Measurements from ENCODE around the gene KLF12. TPM values are rescaled to one million over a fixed set of nuclear protein-coding genes. Genes with fewer than 3 reads are reported as not detected.

Gene KLF12
- total RNA-seq, 1 donor from 2014 or later: 18.2 TPM

DNA sequence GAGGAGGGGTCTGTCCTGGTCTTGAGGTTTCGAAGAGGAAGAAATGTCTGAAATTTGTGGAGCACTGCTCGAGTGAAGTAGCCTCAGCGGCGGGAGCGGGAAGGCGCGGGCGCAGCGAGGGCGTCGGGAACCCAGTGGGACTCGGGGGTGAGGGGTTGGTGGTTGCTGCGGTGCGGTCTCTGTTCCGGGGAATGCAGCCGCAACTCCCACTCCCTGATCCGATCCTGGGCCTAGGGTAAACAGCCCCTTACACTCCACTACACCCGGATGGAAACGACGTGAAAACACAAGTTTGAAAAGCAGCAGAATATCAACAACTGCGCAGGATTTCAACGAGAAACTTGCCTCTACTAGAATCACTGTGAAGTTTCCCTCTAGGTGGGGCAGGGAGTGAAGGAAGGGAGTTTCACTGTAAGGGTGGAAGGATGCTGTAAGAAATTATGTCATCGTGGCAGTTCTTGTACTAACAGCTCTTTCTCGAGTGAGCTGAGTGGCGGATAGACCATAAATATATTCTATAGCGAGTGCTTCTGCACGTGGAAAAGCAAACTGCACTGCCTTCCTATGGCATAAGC, 2.0 kb upstream of the KLF12 start:
- peak overlapping the region; percentile 99 for H3K27ac ChIP-seq (replicated peaks)
- H3K9me3 ChIP-seq (replicated peaks): no peaks in the 10 kb centered on the region
- no peaks in the 10 kb centered on the region for H3K36me3 ChIP-seq
- intact Hi-C loops (cut with micrococcal nuclease): no loop called here
- peaks cover 43% of the 10 kb centered on the region for H3K4me1 ChIP-seq
- peak overlapping the region; percentile 95 for H3K4me3 ChIP-seq
- peak; percentile 31 for DNase-seq
- TF ChIP-seq, protein P1, sequence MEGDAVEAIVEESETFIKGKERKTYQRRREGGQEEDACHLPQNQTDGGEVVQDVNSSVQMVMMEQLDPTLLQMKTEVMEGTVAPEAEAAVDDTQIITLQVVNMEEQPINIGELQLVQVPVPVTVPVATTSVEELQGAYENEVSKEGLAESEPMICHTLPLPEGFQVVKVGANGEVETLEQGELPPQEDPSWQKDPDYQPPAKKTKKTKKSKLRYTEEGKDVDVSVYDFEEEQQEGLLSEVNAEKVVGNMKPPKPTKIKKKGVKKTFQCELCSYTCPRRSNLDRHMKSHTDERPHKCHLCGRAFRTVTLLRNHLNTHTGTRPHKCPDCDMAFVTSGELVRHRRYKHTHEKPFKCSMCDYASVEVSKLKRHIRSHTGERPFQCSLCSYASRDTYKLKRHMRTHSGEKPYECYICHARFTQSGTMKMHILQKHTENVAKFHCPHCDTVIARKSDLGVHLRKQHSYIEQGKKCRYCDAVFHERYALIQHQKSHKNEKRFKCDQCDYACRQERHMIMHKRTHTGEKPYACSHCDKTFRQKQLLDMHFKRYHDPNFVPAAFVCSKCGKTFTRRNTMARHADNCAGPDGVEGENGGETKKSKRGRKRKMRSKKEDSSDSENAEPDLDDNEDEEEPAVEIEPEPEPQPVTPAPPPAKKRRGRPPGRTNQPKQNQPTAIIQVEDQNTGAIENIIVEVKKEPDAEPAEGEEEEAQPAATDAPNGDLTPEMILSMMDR (IDR thresholded peaks at IDR 0.05; ENCODE audit: borderline replicate concordance): no peak
- no peaks in the 10 kb centered on the region for H3K27me3 ChIP-seq (ENCODE audit: low read depth)

DNA sequence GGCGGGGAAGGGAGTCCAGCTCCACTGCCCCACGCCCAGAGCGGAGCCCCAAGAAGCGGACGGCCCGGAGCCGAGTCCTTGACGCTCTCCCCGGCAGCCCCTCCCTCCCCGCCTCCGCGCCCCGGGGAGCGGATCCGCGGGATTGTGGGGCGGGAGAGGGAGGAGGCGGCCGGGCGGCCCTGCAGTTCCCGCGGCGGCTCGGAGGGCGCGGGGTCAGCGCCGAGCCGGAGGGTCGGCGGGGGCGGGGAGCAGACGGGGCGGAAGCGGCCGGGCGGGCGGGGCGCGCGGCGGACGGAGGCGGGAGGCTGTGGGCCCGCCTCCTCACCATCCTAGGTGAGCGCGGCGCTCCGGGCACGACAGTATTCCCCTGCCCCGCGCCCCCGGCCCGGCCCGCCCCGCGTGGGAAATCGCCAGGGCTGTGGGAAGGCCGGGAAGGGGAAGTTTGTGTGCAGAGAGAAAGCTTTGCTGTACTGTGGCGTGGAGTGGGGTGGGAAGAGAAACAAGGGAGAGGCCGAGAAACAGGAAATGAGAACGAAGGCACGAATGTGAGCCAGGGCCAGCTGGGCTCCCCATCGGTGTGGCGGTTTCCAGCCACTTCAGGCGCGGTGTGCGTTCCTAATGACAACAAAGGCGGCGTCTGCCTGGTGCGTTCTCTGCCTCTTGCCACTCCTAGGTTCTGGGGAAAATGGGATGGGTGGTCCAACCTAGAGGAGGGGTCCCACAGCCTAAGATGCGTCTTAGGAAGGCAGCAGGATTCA, 1.3 kb upstream of the KLF12 start:
- H3K36me3 ChIP-seq: no peaks in the 10 kb centered on the region
- intact Hi-C loops (cut with micrococcal nuclease): no loop called here
- H3K27ac ChIP-seq (replicated peaks): peak overlapping the region; percentile 99
- peak overlapping the region; percentile 95 for H3K4me3 ChIP-seq
- H3K27me3 ChIP-seq (ENCODE audit: low read depth): no peaks in the 10 kb centered on the region
- H3K9me3 ChIP-seq (replicated peaks): no peaks in the 10 kb centered on the region
- TF ChIP-seq, protein P1 (IDR thresholded peaks at IDR 0.05; ENCODE audit: borderline replicate concordance): no peak
- peak; percentile 79 for DNase-seq
- H3K4me1 ChIP-seq: peaks cover 50% of the 10 kb centered on the region

DNA sequence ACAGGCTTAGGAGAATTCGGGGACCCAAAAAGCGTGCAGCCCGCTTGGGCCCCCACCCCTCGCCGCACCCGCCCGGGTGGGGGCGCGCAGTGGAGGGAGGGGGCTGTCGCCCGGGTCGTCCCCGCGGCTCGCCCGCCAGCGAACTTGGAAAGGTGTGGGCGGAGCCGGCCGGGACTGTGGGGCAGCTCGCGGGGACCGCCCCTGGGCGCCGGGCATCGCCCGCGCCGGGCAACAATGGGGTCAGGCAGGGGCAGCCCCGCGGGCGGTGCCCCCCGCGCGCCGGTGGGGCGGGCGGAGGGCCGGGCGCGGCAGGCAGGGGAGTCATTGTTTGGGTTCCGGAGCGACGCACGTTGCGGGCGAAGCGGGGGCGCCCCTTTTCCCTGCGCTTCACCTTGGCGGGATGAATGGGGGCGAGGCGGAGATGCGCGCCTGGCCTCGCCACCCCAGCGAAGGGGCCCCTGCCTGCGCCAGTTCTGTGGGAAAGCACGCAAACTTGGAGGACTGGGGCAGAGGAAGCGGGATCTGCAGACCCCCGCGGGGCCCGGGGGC, 647 bp upstream of the KLF12 start:
- intact Hi-C loops (cut with micrococcal nuclease): loop anchor here (5.0 kb wide), 1 partner anchor 73 kb away; no protein-coding TSS in a partner anchor
- Histone ChIP-seq H3K4me3 (peak overlapping the region; percentile 95), H3K36me3 (no peaks in the 10 kb centered on the region), H3K4me1 (peaks cover 56% of the 10 kb centered on the region), H3K9me3 (replicated peaks) (no peaks in the 10 kb centered on the region), H3K27me3 (ENCODE audit: low read depth) (no peaks in the 10 kb centered on the region), H3K27ac (replicated peaks) (peak overlapping the region; percentile 99)
- TF ChIP-seq, protein P1 (IDR thresholded peaks at IDR 0.05; ENCODE audit: borderline replicate concordance): no peak
- DNase-seq: peak; percentile 66

DNA sequence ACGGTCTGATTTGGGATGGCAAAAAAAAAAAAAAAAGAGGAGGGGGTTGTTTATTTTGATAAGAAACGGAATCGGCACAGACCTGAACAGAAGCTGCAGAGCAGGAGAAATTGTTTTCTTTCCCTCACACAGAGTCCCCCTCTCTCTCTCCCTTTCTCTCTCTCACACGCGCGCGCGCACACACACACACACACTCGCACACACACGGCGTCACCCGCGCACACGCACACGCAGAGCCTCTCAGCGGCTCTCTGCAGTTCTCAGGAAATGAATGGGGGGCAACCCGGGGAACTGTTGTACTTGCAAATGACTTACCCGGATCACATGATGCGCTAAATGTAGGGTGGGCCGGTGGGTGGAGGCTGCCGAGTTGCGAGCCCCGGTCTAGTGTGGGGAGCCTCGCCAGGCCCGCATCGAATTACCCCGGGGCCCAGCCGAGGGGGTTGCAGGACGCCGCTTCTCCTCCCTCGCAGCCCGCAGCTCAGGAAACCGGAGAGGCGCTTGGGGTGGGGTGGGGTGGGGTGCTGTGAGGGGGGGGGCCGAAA, 475 bp downstream of the KLF12 start:
- H3K9me3 ChIP-seq (replicated peaks): no peaks in the 10 kb centered on the region
- H3K4me1 ChIP-seq: peaks cover 68% of the 10 kb centered on the region
- no peaks in the 10 kb centered on the region for H3K27me3 ChIP-seq (ENCODE audit: low read depth)
- TF ChIP-seq, protein P1 (IDR thresholded peaks at IDR 0.05; ENCODE audit: borderline replicate concordance): no peak
- no peaks in the 10 kb centered on the region for H3K36me3 ChIP-seq
- intact Hi-C loops (cut with micrococcal nuclease): loop anchor here (5.0 kb wide), 1 partner anchor 71 kb away; no protein-coding TSS in a partner anchor
- H3K4me3 ChIP-seq: peak overlapping the region; percentile 95
- H3K27ac ChIP-seq (replicated peaks): peak overlapping the region; percentile 99
- DNase-seq: peak; percentile 88

DNA sequence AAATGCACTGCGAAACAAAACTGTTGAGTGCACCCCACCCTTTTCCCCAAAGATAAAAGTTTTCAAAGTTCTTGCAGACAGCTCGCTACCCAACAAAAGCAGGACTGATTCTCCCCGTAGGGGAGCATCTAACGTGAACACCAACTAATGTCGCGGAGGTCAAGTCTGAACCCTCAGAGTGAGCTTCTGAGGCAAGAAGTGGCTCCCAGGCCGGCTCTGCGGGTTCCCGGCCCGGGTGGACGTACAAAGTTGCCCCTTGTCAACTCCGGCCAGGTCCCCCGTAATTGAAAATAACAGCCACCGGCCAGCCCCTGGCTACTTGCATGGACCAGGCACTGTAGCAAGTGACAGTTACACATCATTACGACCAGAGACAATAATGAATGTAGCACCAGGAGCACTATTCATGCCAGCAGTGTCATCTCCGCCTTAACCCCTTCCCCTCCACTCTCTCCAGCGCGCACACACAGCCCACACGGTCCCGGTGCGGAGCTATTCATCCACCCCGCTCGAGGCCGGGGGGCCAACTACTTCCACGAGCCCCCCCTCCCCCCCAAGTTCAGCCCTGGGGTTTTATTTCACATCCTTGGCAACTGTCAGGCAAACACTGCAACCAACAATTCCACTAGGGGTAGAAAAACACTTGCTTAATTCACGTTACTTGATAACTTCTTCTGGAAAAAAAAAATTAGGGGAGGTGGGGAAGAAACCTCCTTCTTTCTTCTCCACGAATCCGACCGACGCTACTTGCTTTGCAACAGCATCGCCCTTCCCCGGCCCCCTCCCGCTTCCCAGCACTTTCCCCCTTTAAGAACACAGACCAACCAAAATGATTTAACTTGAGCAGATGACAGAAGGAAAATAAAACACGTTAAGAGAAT, 1.2 kb downstream of the KLF12 start:
- no peaks in the 10 kb centered on the region for H3K27me3 ChIP-seq (ENCODE audit: low read depth)
- peaks cover 75% of the 10 kb centered on the region for H3K4me1 ChIP-seq
- TF ChIP-seq, protein P1 (IDR thresholded peaks at IDR 0.05; ENCODE audit: borderline replicate concordance): no peak
- peak overlapping the region; percentile 95 for H3K4me3 ChIP-seq
- peak; percentile 28 for DNase-seq
- no peaks in the 10 kb centered on the region for H3K36me3 ChIP-seq
- H3K27ac ChIP-seq (replicated peaks): peak overlapping the region; percentile 99
- no peaks in the 10 kb centered on the region for H3K9me3 ChIP-seq (replicated peaks)
- intact Hi-C loops (cut with micrococcal nuclease): loop anchor here (5.0 kb wide), 1 partner anchor 71 kb away; no protein-coding TSS in a partner anchor
